ENCODE results near the gene GIMAP5.

The GIMAP5 gene

GRCh38 chr7:150735596-150736358 is 1.4 kb upstream of the GIMAP5 start:
- DNase-seq (ENCODE audit: low spot score): no peak

GRCh38 chr7:150736864-150737263 is 354 bp upstream of the GIMAP5 start:
- no peak for DNase-seq (ENCODE audit: low spot score)

GRCh38 chr7:150738092-150738491 is 874 bp downstream of the GIMAP5 start:
- no peak for DNase-seq (ENCODE audit: low spot score)

GRCh38 chr7:150738591-150739001 is 1.4 kb downstream of the GIMAP5 start:
- no peak for DNase-seq (ENCODE audit: low spot score)

- no peak for DNase-seq (ENCODE audit: low spot score)
Observed at GRCh38 chr7:150739033-150739432, 1.8 kb downstream of the GIMAP5 start.

- DNase-seq (ENCODE audit: low spot score): no peak
Observed at GRCh38 chr7:150740053-150740452, 2.8 kb downstream of the GIMAP5 start.

GRCh38 chr7:150742286-150742968 is 5.2 kb downstream of the GIMAP5 start:
- DNase-seq (ENCODE audit: low spot score): no peak

GRCh38 chr7:150744041-150744656 is 6.9 kb downstream of the GIMAP5 start:
- no peak for DNase-seq (ENCODE audit: low spot score)

GRCh38 chr7:150745086-150745485 is 7.9 kb downstream of the GIMAP5 start:
- no peak for DNase-seq (ENCODE audit: low spot score)

GRCh38 chr7:150745876-150746275 is 8.7 kb downstream of the GIMAP5 start:
- DNase-seq (ENCODE audit: low spot score): no peak

- no peak for DNase-seq (ENCODE audit: low spot score)
Observed at GRCh38 chr7:150746921-150747320, 9.7 kb downstream of the GIMAP5 start.

- DNase-seq (ENCODE audit: low spot score): no peak
Observed at GRCh38 chr7:150748376-150748775, 11.2 kb downstream of the GIMAP5 start.

- DNase-seq (ENCODE audit: low spot score): no peak
Observed at GRCh38 chr7:150751702-150752101, 14.5 kb downstream of the GIMAP5 start.

GRCh38 chr7:150753239-150753638 is 16.0 kb downstream of the GIMAP5 start:
- DNase-seq (ENCODE audit: low spot score): no peak

GRCh38 chr7:150753826-150754603 is 16.8 kb downstream of the GIMAP5 start:
- peak; percentile 37 for DNase-seq (ENCODE audit: low spot score)

GRCh38 chr7:150754951-150755350 is 17.7 kb downstream of the GIMAP5 start:
- no peak for DNase-seq (ENCODE audit: low spot score)

- no peak for DNase-seq (ENCODE audit: low spot score)
Observed at GRCh38 chr7:150755473-150756099, 18.4 kb downstream of the GIMAP5 start.

- DNase-seq (ENCODE audit: low spot score): no peak
Observed at GRCh38 chr7:150756166-150756565, 18.9 kb downstream of the GIMAP5 start.

GRCh38 chr7:150756858-150757257 is 19.6 kb downstream of the GIMAP5 start:
- DNase-seq (ENCODE audit: low spot score): no peak

GRCh38 chr7:150759479-150759878 is 22.3 kb downstream of the GIMAP5 start:
- no peak for DNase-seq (ENCODE audit: low spot score)

- no peak for DNase-seq (ENCODE audit: low spot score)
Observed at GRCh38 chr7:150766334-150766709, 29.1 kb downstream of the GIMAP5 start.

- no peak for DNase-seq (ENCODE audit: low spot score)
Observed at GRCh38 chr7:150769768-150770167, 32.5 kb downstream of the GIMAP5 start.

Measured in HuH-7 (cell line).